22Rv1 (cell line): Measurements from ENCODE around the gene KLRC1.
"Not testable (repeated sequence)": the region's sequence is repeated elsewhere in the genome, so short reads cannot be mapped to it uniquely, and the experiment has no call there.

Experiments used
- H3K27ac ChIP-seq: fragments of 450-650 bp; 2 replicates; pipeline ENCODE4 v1.5.1; 2017
- CTCF ChIP-seq: fragments of 450-650 bp; IDR thresholded peaks from 2 replicates; pipeline ENCODE4 v1.5.1; 2017; ENCODE audit warnings: mild to moderate bottlenecking
- ZFX ChIP-seq: fragments of 450-650 bp; IDR thresholded peaks from 2 replicates; pipeline ENCODE4 v1.6.1; 2017; ENCODE audit warnings: antibody characterized with exemption, borderline replicate concordance

KLRC1 gene

GRCh38 chr12:10466311-10466710 is 13.1 kb upstream of the KLRC1 start:
- no peak overlapping the region for H3K27ac ChIP-seq
- TF ChIP-seq CTCF (no peak), ZFX (no peak)

GRCh38 chr12:10457760-10458159 is 4.6 kb upstream of the KLRC1 start:
- TF ChIP-seq CTCF = no peak
- TF ChIP-seq ZFX = no peak
- no peak overlapping the region for H3K27ac ChIP-seq

- no peak overlapping the region for H3K27ac ChIP-seq
- TF ChIP-seq CTCF (no peak), ZFX (no peak)
These were observed 3.7 kb upstream of the KLRC1 start for GRCh38 chr12:10456856-10457255.

- no peak for TF ChIP-seq ZFX
- TF ChIP-seq CTCF = no peak
- no peak overlapping the region for H3K27ac ChIP-seq
These were observed 2.6 kb upstream of the KLRC1 start for GRCh38 chr12:10455766-10456165.

GRCh38 chr12:10454531-10454930 is 1.4 kb upstream of the KLRC1 start:
- no peak for TF ChIP-seq ZFX
- TF ChIP-seq CTCF = no peak
- H3K27ac ChIP-seq = no peak overlapping the region

- H3K27ac ChIP-seq = no peak overlapping the region
These were observed 4.9 kb downstream of the KLRC1 start for GRCh38 chr12:10448236-10448635.

GRCh38 chr12:10446052-10446451 is 7.1 kb downstream of the KLRC1 start:
- not testable (repeated sequence) for H3K27ac ChIP-seq

More at GRCh38 chr12:10448236-10448635, 4.9 kb downstream of the KLRC1 start:
- TF ChIP-seq CTCF (no peak), ZFX (no peak)

GRCh38 chr12:10441144-10441543 is 12.0 kb downstream of the KLRC1 start:
- not testable (repeated sequence) for H3K27ac ChIP-seq

- not testable (repeated sequence) for H3K27ac ChIP-seq
These were observed 13.4 kb downstream of the KLRC1 start for GRCh38 chr12:10439608-10440274.

GRCh38 chr12:10437601-10438000 is 15.6 kb downstream of the KLRC1 start:
- H3K27ac ChIP-seq = not testable (repeated sequence)

- H3K27ac ChIP-seq = not testable (repeated sequence)
These were observed 17.4 kb downstream of the KLRC1 start, which contains the start of gene KLRC2 for GRCh38 chr12:10435816-10436215. TSS of gene KLRC2 (minus strand) at chr12:10436010. CDS start at chr12:10435986, 24 bp downstream.

GRCh38 chr12:10430623-10431022 is 22.6 kb downstream of the KLRC1 start:
- not testable (repeated sequence) for H3K27ac ChIP-seq

GRCh38 chr12:10425938-10426337 is 27.2 kb downstream of the KLRC1 start:
- H3K27ac ChIP-seq = not testable (repeated sequence)
